NB4 (cell line): Measurements from ENCODE around the gene MIB1.
A peak's percentile ranks its signal among the peaks of the same experiment; 100 is the strongest.

Experiments
- DNase-seq: peaks from one replicate; pipeline ENCODE4 v3.0.0; 2010; ENCODE audit warnings: low read depth
- H3K4me3 ChIP-seq: one replicate; pipeline ENCODE4 v1.5.1; 2011; ENCODE audit warnings: mild to moderate bottlenecking, low read depth, low read length, moderate library complexity
- CTCF ChIP-seq: IDR thresholded peaks from one replicate; pipeline ENCODE4 v1.5.1; 2012; ENCODE audit warnings: low read depth, low read length
- MAX ChIP-seq: IDR thresholded peaks from 2 replicates; pipeline ENCODE4 v1.6.1; 2011; ENCODE audit warnings: low read depth, low read length
- MYC ChIP-seq: IDR thresholded peaks from 2 replicates; pipeline ENCODE4 v1.6.1; 2011; ENCODE audit warnings: low read depth, low read length
- POLR2A ChIP-seq: IDR thresholded peaks from 2 replicates; pipeline ENCODE4 v1.6.1; 2011; ENCODE audit warnings: mild to moderate bottlenecking; ENCODE audit not compliant: insufficient read length; ENCODE audit errors: extremely low read depth

Gene MIB1

GRCh38 chr18:21740538-21741311 is at the start of gene MIB1:
TSS of gene MIB1 (plus strand) at chr18:21740792. CDS start at chr18:21741584, 792 bp downstream.
- TF ChIP-seq MAX (0 out of 2 replicates have a peak, but pooled peaks have one; percentile 15), CTCF (no peak), POLR2A (peak; percentile 70)
- DNase-seq, result peak; percentile 96
- H3K4me3 ChIP-seq, result peak within 1 kb of the TSS; percentile 78

GRCh38 chr18:21693322-21693721 is 47.3 kb upstream of the MIB1 start:
- no peak overlapping the region for H3K4me3 ChIP-seq
- no peak for DNase-seq
- no peak for TF ChIP-seq MYC
- TF ChIP-seq POLR2A, result no peak
- no peak for TF ChIP-seq MAX
- no peak for TF ChIP-seq CTCF

- no peak for TF ChIP-seq MYC
- TF ChIP-seq CTCF, result no peak
- no peak for TF ChIP-seq POLR2A
- TF ChIP-seq MAX, result no peak
- no peak for DNase-seq
- no peak overlapping the region for H3K4me3 ChIP-seq
Observed at GRCh38 chr18:21700528-21701075, 40.0 kb upstream of the MIB1 start.

- H3K4me3 ChIP-seq, result no peak overlapping the region
Observed at GRCh38 chr18:21701621-21702020, 39.0 kb upstream of the MIB1 start.

GRCh38 chr18:21702602-21703001 is 38.0 kb upstream of the MIB1 start:
- H3K4me3 ChIP-seq, result peak overlapping the region; percentile 95
- DNase-seq, result no peak
- TF ChIP-seq MYC, result no peak
- TF ChIP-seq MAX, result no peak
- no peak for TF ChIP-seq POLR2A
- TF ChIP-seq CTCF, result no peak

More at GRCh38 chr18:21701621-21702020, 39.0 kb upstream of the MIB1 start:
- no peak for DNase-seq
- no peak for TF ChIP-seq POLR2A
- TF ChIP-seq MAX, result no peak
- no peak for TF ChIP-seq CTCF
- TF ChIP-seq MYC, result no peak
